Coronary artery (tissue), 2 donors: Measurements from ENCODE around the gene D2HGDH.
"Not testable (repeated sequence)": the region's sequence is repeated elsewhere in the genome, so short reads cannot be mapped to it uniquely, and the experiment has no call there.

ENCODE experiments used
- DNase-seq: peaks from one replicate; pipeline ENCODE4 v3.0.0-alpha.2; 2017; ENCODE audit warnings: low spot score
- H3K27ac ChIP-seq, 2 donors: fragments of 200-600 bp; sonication (generic); one replicate each; pipeline ENCODE4 v1.5.1; 2016 to 2019
- H3K4me3 ChIP-seq: fragments of 200-600 bp; sonication (generic); 2 replicates; pipeline ENCODE4 v1.5.1; 2016; ENCODE audit warnings: mild to moderate bottlenecking, moderate library complexity
- TF ChIP-seq, protein P1 (sequence below): fragments of 200-600 bp; sonication (generic); IDR thresholded peaks from one replicate; pipeline ENCODE4 v1.5.1; 2019; ENCODE audit warnings: antibody characterized with exemption

The D2HGDH gene

GRCh38 chr2:241777686-241778627 is 43.5 kb downstream of the D2HGDH start:
- TF ChIP-seq, protein P1, sequence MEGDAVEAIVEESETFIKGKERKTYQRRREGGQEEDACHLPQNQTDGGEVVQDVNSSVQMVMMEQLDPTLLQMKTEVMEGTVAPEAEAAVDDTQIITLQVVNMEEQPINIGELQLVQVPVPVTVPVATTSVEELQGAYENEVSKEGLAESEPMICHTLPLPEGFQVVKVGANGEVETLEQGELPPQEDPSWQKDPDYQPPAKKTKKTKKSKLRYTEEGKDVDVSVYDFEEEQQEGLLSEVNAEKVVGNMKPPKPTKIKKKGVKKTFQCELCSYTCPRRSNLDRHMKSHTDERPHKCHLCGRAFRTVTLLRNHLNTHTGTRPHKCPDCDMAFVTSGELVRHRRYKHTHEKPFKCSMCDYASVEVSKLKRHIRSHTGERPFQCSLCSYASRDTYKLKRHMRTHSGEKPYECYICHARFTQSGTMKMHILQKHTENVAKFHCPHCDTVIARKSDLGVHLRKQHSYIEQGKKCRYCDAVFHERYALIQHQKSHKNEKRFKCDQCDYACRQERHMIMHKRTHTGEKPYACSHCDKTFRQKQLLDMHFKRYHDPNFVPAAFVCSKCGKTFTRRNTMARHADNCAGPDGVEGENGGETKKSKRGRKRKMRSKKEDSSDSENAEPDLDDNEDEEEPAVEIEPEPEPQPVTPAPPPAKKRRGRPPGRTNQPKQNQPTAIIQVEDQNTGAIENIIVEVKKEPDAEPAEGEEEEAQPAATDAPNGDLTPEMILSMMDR = no peak
- Histone ChIP-seq H3K27ac (no peak overlapping the region), H3K4me3 (no peak overlapping the region)
- DNase-seq = no peak

DNA sequence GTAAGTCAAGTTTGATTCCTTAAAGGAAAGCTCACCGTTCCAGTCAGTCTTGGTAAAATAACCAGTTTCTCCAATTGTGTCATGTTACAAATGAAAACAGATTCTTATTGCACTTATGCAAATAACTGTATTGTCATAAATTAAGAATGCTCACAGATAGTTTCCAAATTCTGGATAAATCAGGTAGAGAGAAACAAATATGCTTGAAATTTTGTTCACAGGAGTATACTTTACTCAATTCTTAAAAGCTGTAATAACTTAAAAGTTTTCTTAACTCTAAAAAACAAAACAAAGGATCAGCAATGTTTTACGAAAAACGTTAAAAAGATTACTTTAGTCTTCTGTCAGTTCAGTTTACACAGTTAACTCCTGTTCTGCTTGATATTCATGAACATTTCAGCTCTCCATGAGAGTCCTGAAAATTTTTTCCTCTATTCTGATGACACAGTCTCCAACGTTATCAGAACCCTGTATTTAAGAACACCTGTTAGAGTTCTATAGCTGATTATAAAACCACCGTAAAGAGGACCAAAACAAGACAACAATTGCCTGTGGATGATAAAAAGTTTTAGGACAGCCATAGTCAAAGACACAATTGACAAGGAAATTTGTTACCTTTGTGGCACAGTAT is 46.6 kb downstream of the D2HGDH start:
- TF ChIP-seq, protein P1 = no peak
- no peak for DNase-seq
- Histone ChIP-seq H3K4me3 (no peak overlapping the region), H3K27ac (no peak overlapping the region)

- not testable (repeated sequence) for H3K4me3 ChIP-seq, DNase-seq, H3K27ac ChIP-seq
Observed at GRCh38 chr2:241782053-241782452, 47.6 kb downstream of the D2HGDH start.

DNA sequence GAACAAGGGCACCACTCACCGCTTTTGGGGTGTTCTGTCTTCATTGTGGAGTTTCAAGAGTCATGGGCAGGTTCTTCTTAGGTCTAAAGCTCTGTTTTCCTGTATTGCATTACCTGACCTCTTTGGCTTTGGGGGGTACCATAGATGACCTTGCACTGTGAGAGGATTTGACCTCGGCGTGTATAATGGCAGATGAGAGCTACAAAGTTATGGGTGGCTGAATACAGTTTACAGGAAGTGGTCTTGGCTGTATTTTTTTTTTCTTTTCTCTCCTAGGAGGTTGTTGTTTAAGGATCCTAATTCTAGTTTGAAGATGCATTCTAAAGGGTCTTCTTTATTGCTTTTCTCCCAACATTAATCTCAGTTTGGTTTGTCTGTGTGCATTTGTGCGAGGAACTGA is 53.7 kb downstream of the D2HGDH start:
- DNase-seq = no peak
- no peak overlapping the region for H3K4me3 ChIP-seq
- TF ChIP-seq, protein P1 = no peak
- no peak overlapping the region for H3K27ac ChIP-seq

DNA sequence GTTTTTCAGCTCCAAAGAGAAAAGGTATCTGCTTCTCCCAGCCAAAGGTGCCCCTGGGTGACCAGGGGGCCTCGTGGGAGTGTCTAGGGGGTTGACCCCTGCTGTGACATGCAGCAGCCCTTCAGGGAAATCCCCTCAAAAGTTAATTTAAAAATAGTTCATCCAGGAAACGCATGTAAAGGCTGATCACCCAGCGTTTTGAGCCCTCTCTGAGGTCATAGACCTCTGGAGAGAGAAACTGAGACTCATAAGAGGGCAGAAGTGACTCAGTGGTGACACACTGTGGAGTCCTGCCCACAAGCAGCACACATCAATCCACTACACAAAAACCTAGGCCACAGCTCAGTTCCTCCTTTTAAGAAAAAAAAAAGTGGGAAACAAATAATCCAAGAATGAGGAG is 54.1 kb downstream of the D2HGDH start:
- Histone ChIP-seq H3K27ac (no peak overlapping the region), H3K4me3 (no peak overlapping the region)
- DNase-seq = no peak
- TF ChIP-seq, protein P1 = no peak

GRCh38 chr2:241791385-241791784 is 57.0 kb downstream of the D2HGDH start:
- H3K4me3 ChIP-seq, DNase-seq, H3K27ac ChIP-seq: not testable (repeated sequence)

GRCh38 chr2:241793385-241793784 is 59.0 kb downstream of the D2HGDH start:
- Histone ChIP-seq H3K27ac (no peak overlapping the region), H3K4me3 (no peak overlapping the region)
- no peak for DNase-seq
- TF ChIP-seq, protein P1 = no peak
